Suprapubic skin (tissue), 4 donors: ENCODE results near the gene PIANP. TPM values are rescaled to one million over a fixed set of nuclear protein-coding genes. Genes with fewer than 3 reads are reported as not detected.

Source experiments
- DNase-seq, 2 donors: peaks; one replicate each; pipeline ENCODE4 v3.0.0-alpha.2; 2019; ENCODE audit warnings: low spot score in 2 of 2
- H3K27ac ChIP-seq: fragments of 200-600 bp; sonication (generic); one replicate; pipeline ENCODE4 v1.5.1; 2019
- H3K27me3 ChIP-seq: fragments of 200-600 bp; sonication (generic); one replicate; pipeline ENCODE4 v1.5.1; 2019
- H3K36me3 ChIP-seq: fragments of 200-600 bp; sonication (generic); one replicate; pipeline ENCODE4 v1.5.1; 2019
- H3K4me1 ChIP-seq: fragments of 200-600 bp; sonication (generic); one replicate; pipeline ENCODE4 v1.5.1; 2019
- H3K4me3 ChIP-seq: fragments of 200-600 bp; sonication (generic); one replicate; pipeline ENCODE4 v1.5.1; 2019; ENCODE audit warnings: mild to moderate bottlenecking
- H3K9me3 ChIP-seq: fragments of 200-600 bp; sonication (generic); one replicate; pipeline ENCODE4 v1.5.1; 2019
- CTCF ChIP-seq, 2 donors: fragments of 200-600 bp in 1 of 2; fragments of 450-650 bp in 1 of 2; sonication (generic) in 1 of 2; IDR thresholded peaks; one replicate each; pipeline ENCODE4 v1.5.1; 2016 to 2019; ENCODE audit warnings: antibody characterized with exemption in 2 of 2, mild to moderate bottlenecking in 1 of 2, moderate library complexity in 1 of 2
- EP300 ChIP-seq: sonication (generic); formaldehyde crosslinking; IDR thresholded peaks from one replicate; pipeline ENCODE4 v1.6.1; 2017; ENCODE audit warnings: antibody characterized with exemption
- POLR2A ChIP-seq, 2 donors: fragments of 450-650 bp; IDR thresholded peaks; one replicate each; pipeline ENCODE4 v1.6.1; 2017; ENCODE audit warnings: antibody characterized with exemption in 2 of 2, mild to moderate bottlenecking in 2 of 2, moderate library complexity in 2 of 2
- POLR2AphosphoS5 ChIP-seq, 3 donors: sonication (generic); formaldehyde crosslinking; IDR thresholded peaks; one replicate each; pipeline ENCODE4 v1.6.1; 2017; ENCODE audit warnings: antibody characterized with exemption in 3 of 3
- WGBS: methylation state at CpG from one replicate; pipeline ENCODE4 v1.1.5; 2018; 5-methylcytosine and 5-hydroxymethylcytosine counted together
- total RNA-seq, 4 donors: library from RNA; depleted of rRNA; stranded (reverse); fragments of >200 nt; gene quantifications; one replicate each; pipeline ENCODE4 v1.1.0, GENCODE V29; 2016

PIANP gene
- total RNA-seq, 4 donors from 2014 or later = not detected

- peaks cover 2% of the 10 kb centered on the region for H3K4me1 ChIP-seq
- no peaks in the 10 kb centered on the region for H3K27me3 ChIP-seq
- WGBS = 89% methylated on average over 8 of the region's 8 CpGs
- no peak for TF ChIP-seq EP300
- TF ChIP-seq POLR2AphosphoS5 (IDR thresholded peaks at IDR 0.05) = no peak
- no peak for TF ChIP-seq POLR2A (IDR thresholded peaks at IDR 0.05)
- TF ChIP-seq CTCF (IDR thresholded peaks at IDR 0.05) = no peak
- no peak for DNase-seq
- H3K36me3 ChIP-seq = peaks cover 62% of the 10 kb centered on the region
- no peak overlapping the region for H3K27ac ChIP-seq
- no peak overlapping the region for H3K4me3 ChIP-seq
- no peaks in the 10 kb centered on the region for H3K9me3 ChIP-seq
Measured at GRCh38 chr12:6730169-6730568, 29.6 kb upstream of the PIANP start.

- Histone ChIP-seq H3K9me3 (no peaks in the 10 kb centered on the region), H3K27ac (no peak overlapping the region), H3K27me3 (no peaks in the 10 kb centered on the region), H3K4me3 (no peak overlapping the region), H3K4me1 (peaks cover 12% of the 10 kb centered on the region), H3K36me3 (peaks cover 58% of the 10 kb centered on the region)
- WGBS = 96% methylated on average over 6 of the region's 18 CpGs
- no peak for DNase-seq
- TF ChIP-seq POLR2AphosphoS5 (IDR thresholded peaks at IDR 0.05) (no peak), CTCF (IDR thresholded peaks at IDR 0.05) (no peak), EP300 (no peak), POLR2A (IDR thresholded peaks at IDR 0.05) (no peak)
Measured at GRCh38 chr12:6729186-6729585, 28.6 kb upstream of the PIANP start.

- no peak for DNase-seq
Measured at GRCh38 chr12:6725350-6725749, 24.7 kb upstream of the PIANP start.

GRCh38 chr12:6724409-6724797 lies 23.8 kb upstream of the PIANP start:
- 7% methylated on average over 9 of the region's 10 CpGs for WGBS
- TF ChIP-seq EP300 = no peak
- TF ChIP-seq POLR2AphosphoS5 (IDR thresholded peaks at IDR 0.05) = no peak
- TF ChIP-seq POLR2A (IDR thresholded peaks at IDR 0.05) = no peak
- no peak for TF ChIP-seq CTCF (IDR thresholded peaks at IDR 0.05)

More at GRCh38 chr12:6725350-6725749, 24.7 kb upstream of the PIANP start:
- Histone ChIP-seq H3K27me3 (no peaks in the 10 kb centered on the region), H3K4me1 (peaks cover 13% of the 10 kb centered on the region), H3K36me3 (peaks cover 31% of the 10 kb centered on the region), H3K9me3 (no peaks in the 10 kb centered on the region), H3K4me3 (no peak overlapping the region), H3K27ac (no peak overlapping the region)
- 90% methylated on average over 7 of the region's 7 CpGs for WGBS
- TF ChIP-seq POLR2AphosphoS5 (IDR thresholded peaks at IDR 0.05) = no peak
- no peak for TF ChIP-seq EP300
- no peak for TF ChIP-seq POLR2A (IDR thresholded peaks at IDR 0.05)
- TF ChIP-seq CTCF (IDR thresholded peaks at IDR 0.05) = no peak

GRCh38 chr12:6723607-6724408 lies 23.2 kb upstream of the PIANP start, which contains the start of gene COPS7A:
COPS7A (plus strand) TSS chr12:6724046; CDS start chr12:6724657, 611 bp downstream.
- H3K4me3 ChIP-seq = peak within 1 kb of the TSS; percentile 56
- no peak for TF ChIP-seq CTCF (IDR thresholded peaks at IDR 0.05)
- TF ChIP-seq POLR2AphosphoS5 (IDR thresholded peaks at IDR 0.05) = peak; percentile 49 to 93 (median 81)
- peak in 1 of 2 donors; percentile 39 for TF ChIP-seq POLR2A (IDR thresholded peaks at IDR 0.05)
- no peak for TF ChIP-seq EP300
- H3K27ac ChIP-seq = peak within 1 kb of the TSS; percentile 88
- peaks cover 15% of the 10 kb centered on the region for H3K36me3 ChIP-seq
- H3K4me1 ChIP-seq = peaks cover 13% of the 10 kb centered on the region
- peak; percentile 98 for DNase-seq
- H3K27me3 ChIP-seq = no peaks in the 10 kb centered on the region
- under 1% methylated on average over 39 of the region's 49 CpGs for WGBS
- no peaks in the 10 kb centered on the region for H3K9me3 ChIP-seq

More at GRCh38 chr12:6724409-6724797, 23.8 kb upstream of the PIANP start:
- Histone ChIP-seq H3K4me3 (peak overlapping the region; percentile 56), H3K27me3 (no peaks in the 10 kb centered on the region), H3K36me3 (peaks cover 21% of the 10 kb centered on the region), H3K4me1 (peaks cover 13% of the 10 kb centered on the region), H3K9me3 (no peaks in the 10 kb centered on the region), H3K27ac (peak overlapping the region; percentile 88)
- DNase-seq = no peak
